ENCODE data around the gene DGKQ.
"Not testable (repeated sequence)": the region's sequence is repeated elsewhere in the genome, so short reads cannot be mapped to it uniquely, and the experiment has no call there.

The DGKQ gene

DNA sequence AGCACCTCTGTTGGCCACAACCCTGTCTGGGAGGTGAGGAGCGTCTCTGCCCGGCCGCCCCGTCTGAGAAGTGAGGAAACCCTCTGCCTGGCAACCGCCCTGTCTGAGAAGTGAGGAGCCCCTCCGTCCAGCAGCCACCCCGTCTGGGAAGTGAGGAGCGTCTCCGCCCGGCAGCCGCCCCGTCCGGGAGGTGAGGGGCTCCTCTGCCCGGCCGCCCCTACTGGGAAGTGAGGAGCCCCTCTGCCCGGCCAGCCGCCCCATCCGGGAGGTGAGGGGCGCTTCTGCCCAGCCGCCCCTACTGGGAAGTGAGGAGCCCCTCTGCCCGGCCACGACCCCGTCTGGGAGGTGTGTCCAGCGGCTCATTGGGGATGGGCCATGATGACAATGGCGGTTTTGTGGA is 2.6 kb upstream of the DGKQ start:
- not testable (repeated sequence) for DNase-seq

DNA sequence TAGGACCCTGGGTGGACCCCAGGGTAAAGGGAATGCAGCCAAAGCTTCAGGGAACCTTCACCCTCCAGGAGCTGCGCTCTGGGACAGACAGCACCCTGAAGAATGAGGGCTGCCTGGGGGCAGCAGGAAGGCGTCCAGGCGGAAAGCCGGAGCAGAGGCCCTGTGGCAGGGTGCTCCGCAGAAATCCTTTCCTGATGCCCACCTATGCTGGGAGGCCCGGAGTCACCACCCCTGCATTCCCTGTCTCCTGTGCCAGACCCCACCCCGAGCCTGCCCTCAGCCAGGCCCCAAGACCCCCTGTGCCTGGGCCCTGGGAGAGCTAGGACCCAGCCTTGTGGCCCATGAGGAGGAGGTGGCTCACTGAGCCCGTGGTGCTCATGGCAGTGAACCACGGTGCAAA is 1.3 kb upstream of the DGKQ start:
- DNase-seq: no peak

DNA sequence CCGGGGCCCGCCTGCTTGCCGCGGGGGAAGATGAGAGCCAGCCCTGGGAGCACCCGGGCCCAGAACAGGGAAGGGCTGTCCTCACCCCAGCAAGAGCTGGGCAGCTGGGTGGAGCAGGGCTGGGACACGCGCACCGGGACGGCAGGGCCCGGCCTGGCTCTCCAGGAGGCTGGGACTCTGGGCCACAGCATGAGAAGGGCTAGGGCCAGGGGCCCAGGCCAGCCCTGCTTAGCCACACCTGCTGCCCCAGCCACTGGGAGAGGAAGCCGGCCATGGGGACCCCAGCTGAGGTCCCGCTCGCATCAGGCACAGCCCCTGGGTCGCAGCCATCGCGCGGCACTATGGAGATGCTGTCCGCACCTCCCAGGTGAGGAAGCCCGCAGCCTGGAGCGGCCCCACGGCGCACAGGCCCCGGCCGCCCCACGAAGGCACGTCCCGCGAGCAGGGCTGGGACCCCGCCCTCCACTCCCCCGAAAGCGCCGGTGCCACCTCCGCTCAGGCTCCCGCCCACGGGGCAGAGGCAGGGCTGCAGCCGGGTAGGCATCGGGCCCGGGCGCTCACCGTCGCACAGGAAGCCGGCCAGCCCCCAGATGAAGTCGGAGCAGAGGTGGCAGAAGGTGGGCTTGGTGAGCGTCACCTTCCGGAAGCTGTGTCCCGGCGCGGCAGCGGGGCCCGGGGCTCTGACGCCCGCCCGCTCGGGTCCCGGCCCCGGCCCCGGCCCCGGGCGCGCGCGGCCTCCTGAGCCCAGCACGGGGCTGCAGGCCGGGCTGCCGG is 531 bp downstream of the DGKQ start:
- peak; percentile 22 to 31 for DNase-seq

DNA sequence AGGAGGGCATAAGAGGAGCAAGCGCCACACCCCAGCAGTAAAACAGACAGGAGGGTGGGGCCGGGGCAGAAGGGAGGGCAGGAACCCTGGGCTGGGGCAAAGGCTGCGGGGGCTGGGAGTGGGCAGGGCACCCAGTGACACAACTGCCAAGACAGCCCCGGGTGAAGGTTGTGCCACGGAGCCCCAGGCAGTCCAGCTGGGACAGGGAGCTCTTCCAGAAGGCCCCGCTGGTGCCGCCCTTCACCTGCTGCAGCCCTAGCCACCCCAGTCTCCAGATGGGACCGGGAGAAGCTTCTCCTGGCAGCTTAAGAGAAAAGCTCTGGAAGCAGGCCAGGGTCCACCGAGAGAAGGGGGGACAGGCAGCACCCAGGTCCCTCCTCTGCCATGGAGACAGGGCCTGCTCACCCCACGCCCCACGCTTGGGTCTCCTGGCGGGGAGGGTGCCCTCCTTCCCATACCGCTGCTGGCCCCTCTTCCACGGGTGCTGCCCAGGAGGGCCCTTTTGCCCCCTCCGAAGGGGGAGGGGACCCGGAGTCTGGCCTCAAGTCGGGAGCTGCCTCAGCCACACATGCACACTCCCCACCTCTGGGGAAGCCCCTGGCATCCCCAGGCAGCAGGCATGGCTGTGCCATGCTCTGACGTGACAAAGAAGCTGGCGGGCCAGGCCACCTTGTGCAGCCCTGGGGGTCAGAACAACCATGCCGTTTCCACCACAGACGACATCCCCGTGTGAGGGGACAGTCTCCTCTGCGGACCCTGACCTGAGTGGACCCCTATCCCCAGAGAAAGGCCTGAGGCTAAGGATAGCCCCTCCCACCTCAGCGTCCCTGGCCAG is 1.5 kb downstream of the DGKQ start:
- no peak for DNase-seq

DNA sequence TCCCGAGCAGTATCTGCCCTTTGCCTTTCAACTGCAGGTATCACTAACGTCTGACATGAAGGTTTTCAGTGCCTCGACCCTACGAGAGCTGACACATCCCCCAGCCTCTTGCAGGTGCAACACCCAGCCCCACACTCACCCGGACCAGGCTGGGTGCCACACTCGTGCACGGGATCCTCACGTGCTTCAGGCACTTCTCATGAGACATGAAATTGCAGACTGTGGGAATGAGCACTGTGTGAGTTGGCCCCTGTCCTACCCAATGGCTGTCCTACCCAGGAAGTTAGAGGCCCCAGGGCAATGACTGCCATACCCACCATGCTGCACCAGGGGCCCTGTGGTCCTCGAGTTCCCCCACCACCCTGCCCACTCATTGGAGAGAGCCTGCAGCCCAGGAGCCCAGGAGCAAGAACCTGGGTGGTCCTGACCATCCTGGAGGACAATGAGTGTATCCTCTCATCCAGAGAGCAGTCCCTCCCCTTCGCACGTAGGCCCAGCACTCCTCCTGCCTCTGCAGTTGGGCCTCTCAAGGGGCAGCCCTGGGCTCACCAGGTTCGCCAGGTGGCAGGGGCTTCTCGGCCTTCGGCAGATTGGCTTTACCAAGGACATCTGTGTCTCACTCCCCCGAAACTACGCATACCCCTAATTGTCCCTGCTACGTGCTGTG is 2.4 kb downstream of the DGKQ start:
- DNase-seq: no peak

DNA sequence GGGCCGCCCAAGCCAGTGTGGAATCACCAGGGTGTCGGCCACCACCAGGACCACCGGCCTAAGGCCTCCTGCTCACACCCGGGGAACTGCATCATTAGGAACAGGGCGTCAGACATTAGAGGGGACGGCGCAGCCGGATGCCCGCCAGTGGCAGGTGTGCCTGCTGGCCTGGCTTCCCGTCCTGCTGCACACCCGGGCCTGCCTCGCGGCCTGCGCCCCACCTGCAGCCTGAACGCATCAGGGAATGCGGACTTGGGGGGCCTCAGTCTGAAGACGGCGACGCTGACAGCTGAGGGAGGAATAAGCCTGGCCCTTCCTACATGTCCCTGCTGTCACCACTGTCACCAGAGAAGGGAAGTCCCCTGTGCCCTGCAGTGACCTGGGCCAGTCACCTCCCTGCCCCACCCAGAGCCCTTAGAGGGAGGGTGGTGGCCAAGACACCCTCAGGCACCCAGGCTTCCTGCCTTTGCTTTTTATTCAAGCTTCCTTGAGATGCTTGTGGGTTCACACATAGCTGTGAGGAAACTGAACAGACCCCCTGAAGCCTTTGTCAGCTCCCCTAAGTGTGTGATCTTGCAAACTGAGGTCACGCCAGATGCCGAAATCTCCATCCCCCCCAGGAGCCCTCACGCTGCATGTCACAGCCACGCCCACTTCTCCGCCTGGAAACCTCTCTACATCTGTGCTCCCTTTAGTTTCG is 3.2 kb downstream of the DGKQ start:
- DNase-seq: no peak

DNA sequence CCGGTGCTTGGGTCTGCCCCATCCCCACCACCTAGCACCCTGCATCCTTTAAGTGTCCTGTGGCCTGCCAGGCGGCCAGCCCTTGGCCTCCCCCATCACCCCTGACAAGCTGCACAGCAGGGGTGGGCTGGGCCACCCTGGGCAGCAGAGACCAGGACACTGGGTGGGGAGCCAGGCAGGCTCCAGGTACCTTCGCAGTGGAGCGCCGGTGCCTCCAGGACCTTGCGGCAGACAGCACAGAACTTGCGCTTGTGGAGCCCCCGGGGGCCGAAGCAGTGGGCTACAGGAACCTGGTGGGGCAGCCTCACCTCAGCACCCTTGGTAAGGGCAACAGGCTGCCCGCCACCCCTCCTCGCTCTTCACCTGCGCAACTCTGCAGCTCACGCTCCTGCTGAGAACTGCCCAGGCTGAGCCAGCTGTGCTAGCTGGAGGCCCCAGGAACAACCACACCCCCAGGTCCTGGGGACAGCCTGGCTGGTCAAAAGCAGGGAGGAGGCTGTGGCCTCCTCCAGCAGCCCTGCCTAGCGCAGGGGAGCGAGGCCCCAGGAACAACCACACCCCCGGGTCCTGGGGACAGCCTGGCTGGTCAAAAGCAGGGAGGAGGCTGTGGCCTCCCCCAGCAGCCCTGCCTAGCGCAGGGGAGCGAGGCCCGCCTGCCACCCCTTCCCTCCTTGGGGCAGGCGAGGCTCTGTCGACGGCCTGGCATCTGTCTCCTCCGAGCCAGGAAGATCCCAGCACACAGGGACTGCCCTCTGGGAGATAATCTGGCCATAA is 4.6 kb downstream of the DGKQ start:
- DNase-seq: no peak

DNA sequence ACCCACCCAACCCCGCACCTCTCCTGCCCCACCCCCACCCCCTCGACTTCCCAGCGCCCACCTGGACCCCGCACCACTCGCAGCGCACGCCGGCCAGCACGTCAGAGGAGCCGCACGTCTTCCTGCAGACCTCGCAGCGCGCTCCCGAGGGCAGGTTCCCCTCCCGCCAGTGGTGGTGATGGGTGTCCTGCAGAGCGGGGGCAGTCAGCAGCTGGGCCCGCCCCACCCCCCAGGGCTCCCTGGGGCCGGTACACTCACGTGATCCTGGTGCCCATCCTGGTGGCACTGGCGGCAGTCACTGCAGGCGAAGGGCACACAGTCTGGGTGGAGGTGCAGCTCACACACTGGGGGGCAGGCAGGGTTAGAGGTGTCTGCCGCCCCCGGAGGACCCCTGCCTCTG is 5.1 kb downstream of the DGKQ start:
- DNase-seq: no peak

DNA sequence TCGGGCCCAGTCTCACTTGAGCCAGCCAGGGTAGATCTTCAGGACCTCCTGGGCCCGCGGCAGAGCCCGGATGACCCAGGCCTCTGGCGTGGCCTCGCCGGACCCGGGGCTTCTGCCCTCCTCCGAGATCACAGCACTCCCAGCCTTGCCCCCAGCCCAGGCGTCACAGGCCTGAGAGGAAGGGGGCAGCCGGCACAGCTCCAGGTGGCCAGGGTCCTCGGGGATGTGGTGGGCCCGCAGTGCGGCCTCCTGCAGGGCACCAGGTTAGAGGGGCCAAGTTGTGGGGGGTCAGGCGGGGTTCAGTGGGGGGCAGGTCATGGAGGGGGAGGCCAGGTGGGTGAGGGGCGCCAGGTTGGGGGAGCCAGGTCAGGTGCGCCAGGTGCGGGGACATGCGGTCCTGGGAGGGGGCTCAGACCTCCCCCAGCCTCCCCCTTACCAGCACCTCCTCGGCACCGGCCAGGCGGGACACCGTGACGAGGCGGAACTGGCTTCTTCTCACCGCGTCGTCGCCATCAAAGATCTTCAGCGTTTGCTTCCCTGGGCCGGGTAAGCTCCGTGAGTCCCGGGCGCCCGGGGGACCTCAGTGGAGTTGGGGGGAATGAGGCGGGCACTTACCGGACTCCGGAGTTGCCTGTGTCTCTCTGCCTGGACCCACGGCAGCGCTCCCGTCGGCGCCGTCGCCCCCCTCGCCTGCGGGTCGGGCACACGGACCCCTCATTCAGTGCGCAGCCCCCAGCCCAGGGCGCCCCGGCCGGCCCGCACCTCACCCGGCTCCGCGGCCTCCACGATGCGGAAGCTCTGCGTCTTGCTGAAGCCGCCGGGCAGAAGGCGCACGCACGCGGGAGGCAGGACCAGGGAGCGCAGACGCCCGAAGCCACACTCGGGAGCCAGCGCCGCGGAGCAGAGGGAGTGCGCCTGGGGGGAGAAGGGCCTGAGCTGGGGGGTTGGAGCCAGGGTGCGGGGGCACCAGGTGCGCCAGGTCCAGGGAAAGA is 6.0 kb downstream of the DGKQ start:
- no peak for DNase-seq

DNA sequence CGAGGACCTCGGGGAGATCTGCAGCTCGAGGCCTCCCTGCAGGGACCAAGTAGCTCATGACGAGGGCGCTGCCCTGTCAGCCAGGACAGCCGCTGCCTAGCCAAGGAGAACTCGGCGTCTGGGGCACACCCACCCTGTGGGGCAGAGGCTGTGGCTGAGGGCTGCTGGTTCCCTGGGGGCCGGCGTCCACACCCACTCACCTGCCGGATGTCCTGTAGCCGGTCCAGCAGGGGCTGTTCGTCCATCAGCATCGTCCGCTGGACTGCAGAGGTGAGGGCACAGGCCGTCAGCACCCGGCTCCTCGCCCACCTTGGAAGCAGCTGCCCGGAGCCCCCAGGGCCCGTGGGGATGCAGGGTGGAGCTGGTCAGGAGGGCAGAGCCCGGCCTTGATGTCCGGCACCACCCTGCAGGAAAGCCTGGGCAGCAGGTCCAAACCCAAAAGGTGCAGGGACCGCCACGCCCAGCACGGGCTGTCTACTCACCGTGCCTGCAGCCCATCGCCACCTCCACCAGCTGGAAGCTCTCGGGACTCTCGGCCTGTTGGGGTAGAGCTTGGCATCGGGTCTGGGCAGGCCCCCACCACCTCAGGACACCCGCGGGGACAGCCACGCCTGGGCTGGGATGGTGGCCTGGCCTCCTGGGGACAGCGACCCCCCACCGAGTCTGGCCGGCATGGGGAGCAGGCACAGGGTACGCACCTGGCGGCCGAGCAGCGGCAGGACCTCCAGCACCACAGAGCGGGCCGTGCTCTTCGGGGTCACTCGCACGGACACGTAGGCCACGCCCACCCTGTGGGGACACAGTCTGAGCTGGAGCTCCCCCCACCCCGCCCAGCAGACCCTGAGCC is 6.9 kb downstream of the DGKQ start:
- DNase-seq: no peak

DNA sequence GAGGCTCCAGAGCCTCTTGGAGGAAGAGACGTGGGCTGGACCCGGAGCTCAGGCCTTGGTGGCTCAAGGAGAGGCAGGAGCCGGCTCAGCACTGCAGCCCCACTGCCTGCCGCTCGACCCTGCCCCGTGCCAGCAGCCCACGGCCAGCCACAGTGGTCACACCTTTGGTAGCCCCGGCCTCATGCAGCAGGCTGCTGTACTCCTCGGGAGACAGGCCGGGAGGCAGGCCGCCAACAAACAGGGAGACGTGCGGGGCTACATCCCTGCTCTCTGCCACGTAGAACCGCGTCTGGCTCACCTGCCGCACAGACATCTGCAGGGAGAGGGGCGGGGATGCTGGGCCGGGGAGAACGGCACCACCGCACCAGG is 7.6 kb downstream of the DGKQ start:
- DNase-seq: no peak

DNA sequence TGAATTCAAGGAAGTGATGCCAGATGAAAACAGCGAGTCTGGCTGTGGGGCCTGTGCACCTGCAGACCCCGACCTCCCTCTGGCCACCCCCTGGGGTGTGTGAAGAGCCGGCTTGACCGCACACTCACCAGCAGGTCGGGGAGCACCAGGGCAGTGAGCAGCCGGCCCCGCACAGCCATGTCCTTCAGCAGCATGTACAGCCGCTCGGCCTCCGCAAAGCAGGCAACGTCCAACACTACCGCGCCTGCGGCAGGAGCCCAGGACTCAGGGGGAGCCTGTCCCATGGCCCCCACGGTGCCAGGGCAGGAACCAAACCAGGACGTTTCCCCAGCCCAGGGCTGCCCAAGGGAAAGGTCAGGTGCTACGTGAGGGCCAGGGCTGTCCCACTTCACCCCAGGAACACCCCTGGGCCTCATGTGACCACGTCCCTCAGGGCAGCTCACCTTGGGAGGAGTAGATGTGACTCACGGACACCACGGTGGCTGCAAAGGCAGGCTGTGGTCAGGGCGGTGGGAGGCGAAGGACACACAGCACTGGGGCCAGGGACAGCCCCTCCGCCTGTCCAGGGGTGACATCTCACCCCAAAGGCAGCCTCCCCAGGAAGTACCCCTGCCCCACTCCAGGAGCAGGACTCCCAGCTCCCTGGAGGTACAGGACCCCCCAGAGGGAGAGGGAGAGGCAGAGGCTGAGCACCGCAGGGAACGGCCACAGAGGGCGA is 8.2 kb downstream of the DGKQ start:
- no peak for DNase-seq

DNA sequence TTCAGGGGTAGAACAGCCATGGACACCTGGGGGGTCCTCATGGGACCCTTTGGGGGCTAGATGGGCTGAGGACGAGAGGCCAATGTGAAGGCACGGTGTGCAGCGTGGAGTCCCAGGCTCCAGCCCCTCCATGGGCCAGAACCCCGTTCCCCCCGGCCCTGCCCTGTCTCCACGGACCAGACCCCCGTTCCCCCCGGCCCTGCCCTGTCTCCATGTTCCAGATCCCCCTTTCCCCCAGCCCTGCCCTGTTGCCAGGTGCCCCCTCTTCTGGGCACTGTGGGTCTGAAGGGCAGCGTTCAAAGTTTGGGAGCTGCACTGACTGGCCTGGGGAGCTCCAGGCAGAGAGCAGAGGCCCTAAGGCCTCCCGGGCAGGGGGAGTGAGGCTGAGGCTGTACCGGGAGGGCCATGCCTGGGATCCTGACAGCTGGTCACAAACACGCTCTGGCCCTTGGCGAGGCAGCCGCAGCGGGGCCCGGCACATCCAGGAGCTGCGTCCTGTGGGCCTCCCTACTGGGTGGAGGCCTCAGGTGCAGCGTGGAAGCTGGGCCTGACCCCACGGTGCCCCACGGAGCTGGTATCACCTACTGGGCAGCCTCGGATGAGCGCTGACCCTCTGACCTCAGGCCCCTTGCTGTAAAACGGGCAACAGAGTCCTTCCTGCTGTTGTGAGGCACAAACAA is 8.9 kb downstream of the DGKQ start:
- no peak for DNase-seq

DNA sequence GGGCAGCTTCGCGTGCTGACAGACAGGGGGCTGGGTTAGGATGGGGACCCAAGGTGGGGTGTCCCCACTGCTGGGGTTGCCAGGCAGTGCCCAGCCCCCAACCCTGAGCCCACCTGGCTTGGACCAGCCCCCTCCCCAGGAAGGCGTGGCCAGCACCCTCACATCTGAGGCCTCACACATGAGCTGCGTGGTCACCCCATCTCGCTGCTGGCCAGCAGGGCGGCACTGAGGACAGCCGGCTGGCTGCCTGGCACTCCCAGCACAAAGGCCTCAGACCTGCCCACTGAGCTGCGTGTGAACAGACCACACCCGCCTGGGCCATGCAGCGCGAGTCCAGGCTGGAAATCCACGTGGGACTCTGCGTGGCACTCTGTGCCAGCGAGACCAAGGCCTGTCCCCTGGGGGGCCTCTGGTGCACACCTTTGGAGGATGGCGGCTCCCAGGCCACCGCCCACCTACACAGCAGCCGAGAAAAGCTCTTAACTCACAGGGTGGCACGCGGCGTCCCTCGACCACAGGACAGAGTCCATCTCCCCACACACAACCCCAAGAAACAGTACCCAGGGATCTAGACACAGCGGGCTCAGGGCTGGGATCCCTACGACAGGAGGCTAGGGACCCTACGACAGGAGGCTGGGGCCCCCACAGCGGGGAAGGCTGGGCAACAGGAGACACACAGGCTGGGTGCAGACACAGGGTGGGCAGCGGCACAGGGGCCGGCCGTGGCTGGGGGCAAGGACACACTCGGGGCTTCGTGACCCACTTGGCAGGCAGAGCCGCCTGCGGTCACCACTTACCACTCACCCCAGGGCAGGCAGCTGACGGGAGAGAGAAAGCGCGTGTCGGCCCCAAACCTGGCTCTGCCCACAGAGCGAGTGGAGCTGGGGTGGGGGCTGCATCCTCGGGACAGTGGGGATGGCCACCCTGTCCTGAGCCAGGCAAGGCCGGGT is 9.8 kb downstream of the DGKQ start:
- no peak for DNase-seq

DNA sequence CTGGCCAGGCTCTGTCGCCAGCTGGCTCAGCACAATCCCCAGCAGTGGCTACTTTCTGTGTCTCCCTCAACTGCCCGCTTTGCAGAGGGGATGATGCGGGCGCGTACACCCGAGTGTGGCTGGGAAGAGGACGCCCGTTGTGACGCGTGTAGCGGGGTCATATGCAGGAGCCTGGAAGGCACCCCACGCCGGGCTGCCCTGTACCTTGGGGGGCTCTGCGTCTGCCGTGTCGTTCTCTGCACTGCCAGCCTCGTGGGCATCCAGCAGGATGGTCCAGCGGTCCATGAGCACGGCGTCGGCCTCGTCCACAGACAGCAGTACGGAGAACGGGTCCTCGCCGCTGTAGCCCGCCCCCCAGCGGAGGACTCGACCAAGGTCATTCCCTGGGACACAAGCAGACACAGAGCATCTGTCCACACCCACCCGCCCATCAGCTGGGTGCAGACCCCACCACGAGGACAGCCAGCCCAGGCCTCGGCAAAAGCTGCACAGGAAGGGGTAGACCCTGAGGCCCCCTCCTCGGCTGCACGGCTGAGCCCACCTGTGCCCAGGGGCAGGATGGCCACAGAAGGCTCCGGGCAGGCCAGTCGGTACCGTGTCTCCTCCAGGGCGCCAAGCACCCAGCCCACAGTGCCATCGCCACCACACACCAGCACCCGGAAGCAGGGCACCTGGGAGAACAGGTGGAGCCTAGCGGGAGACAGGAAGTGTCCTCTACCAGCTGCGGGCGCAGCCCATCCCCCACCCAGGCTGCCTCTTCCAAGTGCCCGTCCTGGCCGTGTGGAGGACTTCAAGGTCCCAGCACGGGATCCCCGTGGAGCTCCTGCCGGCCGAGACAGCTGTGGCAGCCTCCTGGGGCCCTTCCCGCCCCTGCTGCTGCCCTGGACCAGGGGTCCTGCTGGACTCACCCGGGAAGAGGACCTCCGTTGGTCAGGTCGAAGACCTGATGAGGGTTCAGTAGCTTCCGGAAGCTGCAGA is 10.8 kb downstream of the DGKQ start:
- no peak for DNase-seq

Measured in stimulated activated CD4-positive, alpha-beta T cell treated with anti-CD3 and anti-CD28 coated beads, Interleukin-2, amount 100 ng/mL, for 48 hours (primary cell).